ENCODE results near the gene DNM1L.

DNM1L gene

DNA sequence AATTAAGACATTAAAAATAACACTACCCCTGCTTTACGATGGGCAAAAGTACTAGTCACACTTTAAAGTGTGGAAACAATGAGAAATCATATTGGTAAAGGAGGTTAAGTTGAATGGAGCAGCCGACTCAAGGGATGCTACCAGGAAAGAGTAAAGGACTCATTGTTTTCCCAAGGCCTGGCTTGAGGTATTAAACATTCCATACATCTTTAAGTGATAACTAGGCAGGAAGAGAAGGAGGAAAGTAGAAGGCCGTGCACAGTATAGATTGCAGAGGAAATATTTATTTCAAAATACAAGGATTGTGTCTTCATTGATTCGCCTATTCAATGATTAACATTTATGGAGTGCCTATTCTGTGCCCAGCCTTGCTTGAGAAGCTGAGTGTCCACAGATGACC lies 97.2 kb downstream of the DNM1L start:
- no peak for TF ChIP-seq ZFX (IDR thresholded peaks at IDR 0.05)
- TF ChIP-seq, protein P1, sequence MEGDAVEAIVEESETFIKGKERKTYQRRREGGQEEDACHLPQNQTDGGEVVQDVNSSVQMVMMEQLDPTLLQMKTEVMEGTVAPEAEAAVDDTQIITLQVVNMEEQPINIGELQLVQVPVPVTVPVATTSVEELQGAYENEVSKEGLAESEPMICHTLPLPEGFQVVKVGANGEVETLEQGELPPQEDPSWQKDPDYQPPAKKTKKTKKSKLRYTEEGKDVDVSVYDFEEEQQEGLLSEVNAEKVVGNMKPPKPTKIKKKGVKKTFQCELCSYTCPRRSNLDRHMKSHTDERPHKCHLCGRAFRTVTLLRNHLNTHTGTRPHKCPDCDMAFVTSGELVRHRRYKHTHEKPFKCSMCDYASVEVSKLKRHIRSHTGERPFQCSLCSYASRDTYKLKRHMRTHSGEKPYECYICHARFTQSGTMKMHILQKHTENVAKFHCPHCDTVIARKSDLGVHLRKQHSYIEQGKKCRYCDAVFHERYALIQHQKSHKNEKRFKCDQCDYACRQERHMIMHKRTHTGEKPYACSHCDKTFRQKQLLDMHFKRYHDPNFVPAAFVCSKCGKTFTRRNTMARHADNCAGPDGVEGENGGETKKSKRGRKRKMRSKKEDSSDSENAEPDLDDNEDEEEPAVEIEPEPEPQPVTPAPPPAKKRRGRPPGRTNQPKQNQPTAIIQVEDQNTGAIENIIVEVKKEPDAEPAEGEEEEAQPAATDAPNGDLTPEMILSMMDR (conservative IDR thresholded peaks at IDR 0.05) = no peak
- no peak overlapping the region for H3K27ac ChIP-seq

DNA sequence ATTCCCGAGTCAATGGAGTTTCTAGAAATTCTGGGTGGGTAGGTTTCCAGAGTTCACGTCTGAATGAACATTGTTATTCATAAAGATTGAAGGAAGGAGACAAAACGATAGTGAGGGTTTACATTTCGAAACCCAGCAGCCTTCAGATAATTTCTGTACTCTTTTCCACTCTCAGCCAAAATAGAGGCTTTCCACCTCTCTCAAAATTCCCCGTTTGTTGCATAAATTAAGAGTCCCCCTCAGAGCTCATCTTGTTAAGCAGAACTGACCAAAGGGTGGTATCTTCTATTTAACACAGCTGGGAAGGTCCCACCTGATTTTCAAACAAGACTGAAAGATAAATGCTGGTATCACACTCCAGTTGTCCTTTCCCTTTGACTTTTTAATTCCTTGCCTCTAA lies 98.1 kb downstream of the DNM1L start:
- no peak for TF ChIP-seq ZFX (IDR thresholded peaks at IDR 0.05)
- TF ChIP-seq, protein P1 (conservative IDR thresholded peaks at IDR 0.05) = no peak
- no peak overlapping the region for H3K27ac ChIP-seq

GRCh38 chr12:32777691-32778175 lies 98.6 kb downstream of the DNM1L start:
- TF ChIP-seq ZFX (IDR thresholded peaks at IDR 0.05) = no peak
- TF ChIP-seq, protein P1 (conservative IDR thresholded peaks at IDR 0.05) = no peak
- H3K27ac ChIP-seq = no peak overlapping the region

GRCh38 chr12:32780071-32780470 lies 101.0 kb downstream of the DNM1L start:
- TF ChIP-seq, protein P1 (conservative IDR thresholded peaks at IDR 0.05) = no peak
- TF ChIP-seq ZFX (IDR thresholded peaks at IDR 0.05) = no peak
- H3K27ac ChIP-seq = no peak overlapping the region

DNA sequence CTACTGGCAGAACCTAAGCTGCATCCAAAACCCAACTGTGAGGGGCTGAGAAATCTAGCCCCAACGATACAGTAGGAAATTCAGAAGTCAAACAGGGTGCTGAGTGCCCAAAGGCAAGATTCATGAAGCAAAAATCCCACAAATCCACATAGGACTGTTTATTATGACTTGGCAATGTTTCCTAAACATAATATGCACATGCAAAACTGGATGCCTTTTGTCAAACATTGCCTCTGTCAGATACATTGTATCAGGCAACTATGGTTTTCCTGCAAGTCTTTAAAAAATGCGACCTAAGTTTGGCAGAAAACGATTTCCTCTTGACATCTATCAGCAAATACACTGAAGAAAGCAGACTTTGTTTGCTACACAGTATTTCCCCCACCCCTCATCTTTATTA lies 103.9 kb downstream of the DNM1L start:
- H3K27ac ChIP-seq = no peak overlapping the region
- no peak for TF ChIP-seq ZFX (IDR thresholded peaks at IDR 0.05)
- TF ChIP-seq, protein P1 (conservative IDR thresholded peaks at IDR 0.05) = no peak

- no peak overlapping the region for H3K27ac ChIP-seq
- TF ChIP-seq, protein P1 (conservative IDR thresholded peaks at IDR 0.05) = no peak
- TF ChIP-seq ZFX (IDR thresholded peaks at IDR 0.05) = no peak
Measured at GRCh38 chr12:32785557-32785956, 106.5 kb downstream of the DNM1L start.

DNA sequence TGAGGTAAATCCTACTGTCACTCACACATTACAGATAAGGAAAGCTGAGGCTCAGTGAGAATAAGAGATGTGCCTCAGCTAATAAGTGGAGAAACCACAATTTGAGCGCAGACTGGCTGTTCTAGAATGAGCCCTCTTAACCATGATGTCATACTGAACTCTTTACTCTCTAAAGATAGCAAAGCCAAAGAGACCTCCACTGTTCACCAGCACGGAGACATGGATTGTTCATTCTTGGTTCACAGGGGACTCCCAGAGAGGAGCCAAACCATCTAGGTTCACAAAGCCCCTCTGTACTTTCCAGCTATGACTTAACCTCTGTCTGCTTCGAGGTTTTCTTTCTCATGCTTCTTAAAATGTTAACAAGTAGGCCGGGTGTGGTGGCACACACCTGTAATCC lies 109.3 kb downstream of the DNM1L start:
- no peak overlapping the region for H3K27ac ChIP-seq
- TF ChIP-seq, protein P1 (conservative IDR thresholded peaks at IDR 0.05) = no peak
- TF ChIP-seq ZFX (IDR thresholded peaks at IDR 0.05) = no peak
